GM19324 (cell line): Measurements from ENCODE around the gene PANX2.

Source experiments
- ATAC-seq: cut with Tn5 transposase; IDR thresholded peaks from one replicate; pipeline ENCODE4 v1.9.1; 2021; ENCODE audit warnings: mild to moderate bottlenecking, moderate library complexity; ENCODE audit not compliant: unreplicated experiment, low FRiP score

PANX2 gene

GRCh38 chr22:50169774-50170341 lies 673 bp upstream of the PANX2 start:
- ATAC-seq: no peak

DNA sequence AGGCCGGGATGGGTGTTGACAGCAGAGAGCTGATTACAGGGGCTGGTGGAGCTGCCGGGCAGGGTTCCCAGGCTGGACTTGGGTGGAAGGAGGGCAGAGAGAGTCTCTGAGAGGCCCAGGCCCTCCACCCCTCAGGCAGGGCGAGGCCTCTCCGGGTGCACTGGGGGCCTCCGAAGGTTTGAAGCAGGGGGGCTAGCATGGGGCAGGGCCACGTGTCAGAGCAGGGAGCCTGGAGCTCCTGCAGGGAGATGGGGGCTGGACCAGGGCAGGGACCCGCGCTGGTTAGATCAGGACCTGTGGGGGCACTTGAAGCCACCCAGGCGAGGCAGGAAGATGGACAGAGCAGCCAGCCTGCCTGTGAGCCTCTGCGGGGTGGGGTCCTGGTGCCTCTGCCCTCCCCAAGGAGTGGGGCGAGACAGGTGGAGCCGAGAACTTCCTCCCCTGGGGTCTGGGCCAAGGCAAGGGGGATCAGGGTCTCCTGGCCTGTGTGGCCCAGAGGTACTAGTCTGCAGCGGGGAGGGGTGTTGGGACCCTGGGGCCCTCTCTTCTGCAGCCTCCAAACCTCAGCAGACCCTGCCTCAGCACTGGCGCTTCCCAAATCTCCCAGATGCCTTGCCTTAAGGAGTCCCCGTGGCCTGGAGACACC lies 911 bp downstream of the PANX2 start:
- no peak for ATAC-seq

- no peak for ATAC-seq
Measured at GRCh38 chr22:50171965-50172421, 1.5 kb downstream of the PANX2 start.

DNA sequence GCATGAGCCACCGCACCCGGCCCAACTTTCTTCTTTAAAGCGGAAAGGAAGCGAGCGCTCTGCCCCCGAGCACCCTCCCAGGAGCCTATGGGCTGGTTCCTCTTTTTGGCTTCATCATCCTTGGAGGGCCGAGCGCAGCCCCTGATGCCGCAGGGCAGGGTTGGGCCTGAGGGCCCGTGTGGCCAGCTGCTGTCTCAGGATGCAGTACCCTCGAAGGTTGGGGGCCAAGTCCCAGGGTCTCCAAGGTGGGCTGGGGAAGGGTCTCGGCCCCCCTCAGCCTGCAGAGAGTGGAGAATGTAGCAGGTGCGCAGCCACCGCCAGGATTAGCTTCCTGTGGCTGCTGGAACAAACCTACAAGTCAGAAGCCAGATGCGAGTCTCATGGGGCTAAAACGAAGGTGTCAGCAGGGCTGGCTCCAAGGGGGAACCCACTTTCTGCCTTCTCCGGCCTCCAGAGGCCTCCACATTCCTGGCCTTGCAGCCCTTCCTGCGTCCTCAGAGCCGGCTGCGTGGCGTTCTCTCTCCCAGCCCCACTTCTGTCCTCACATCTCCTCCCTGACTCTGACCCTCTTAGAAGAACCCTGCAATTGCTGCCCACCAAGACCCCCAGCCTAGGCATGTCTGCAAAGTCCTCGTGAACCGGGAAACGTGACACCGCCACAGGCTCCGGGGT lies 2.9 kb downstream of the PANX2 start:
- no peak for ATAC-seq

GRCh38 chr22:50173983-50174355 lies 3.4 kb downstream of the PANX2 start:
- ATAC-seq: no peak

GRCh38 chr22:50174382-50175190 lies 4.1 kb downstream of the PANX2 start:
- ATAC-seq: no peak

DNA sequence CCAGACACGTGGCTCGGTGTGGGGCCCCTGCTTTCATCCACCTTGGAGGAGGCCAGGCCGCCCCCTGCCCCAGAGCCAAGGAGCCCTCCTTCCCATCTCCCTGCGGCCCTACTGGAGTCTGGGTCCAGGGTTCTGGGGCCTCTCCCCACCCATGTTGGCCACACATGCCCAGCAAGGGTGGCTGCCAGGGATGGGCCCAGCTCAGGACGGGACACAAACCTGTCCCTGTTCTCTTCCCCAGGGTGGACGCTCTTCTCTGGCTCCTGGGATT lies 4.6 kb downstream of the PANX2 start:
- no peak for ATAC-seq

GRCh38 chr22:50175921-50176849 lies 5.7 kb downstream of the PANX2 start:
- no peak for ATAC-seq

DNA sequence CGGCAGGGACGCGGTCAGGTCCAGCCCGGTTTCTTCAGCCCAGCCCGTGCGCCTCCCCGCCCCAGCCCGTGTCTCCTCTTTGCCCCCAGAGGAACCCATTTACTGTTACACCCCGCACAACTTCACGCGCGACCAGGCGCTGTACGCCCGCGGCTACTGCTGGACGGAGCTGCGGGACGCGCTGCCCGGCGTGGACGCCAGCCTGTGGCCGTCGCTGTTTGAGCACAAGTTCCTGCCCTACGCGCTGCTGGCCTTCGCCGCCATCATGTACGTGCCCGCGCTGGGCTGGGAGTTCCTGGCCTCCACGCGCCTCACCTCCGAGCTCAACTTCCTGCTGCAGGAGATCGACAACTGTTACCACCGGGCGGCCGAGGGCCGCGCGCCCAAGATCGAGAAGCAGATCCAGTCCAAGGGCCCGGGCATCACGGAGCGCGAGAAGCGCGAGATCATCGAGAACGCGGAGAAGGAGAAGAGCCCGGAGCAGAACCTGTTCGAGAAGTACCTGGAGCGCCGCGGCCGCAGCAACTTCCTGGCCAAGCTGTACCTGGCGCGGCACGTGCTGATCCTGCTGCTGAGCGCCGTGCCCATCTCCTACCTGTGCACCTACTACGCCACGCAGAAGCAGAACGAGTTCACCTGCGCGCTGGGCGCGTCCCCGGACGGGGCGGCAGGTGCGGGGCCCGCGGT lies 6.5 kb downstream of the PANX2 start:
- ATAC-seq: no peak

- ATAC-seq: no peak
Measured at GRCh38 chr22:50177537-50178470, 7.3 kb downstream of the PANX2 start.

GRCh38 chr22:50178471-50178864 lies 7.9 kb downstream of the PANX2 start:
- ATAC-seq: no peak

DNA sequence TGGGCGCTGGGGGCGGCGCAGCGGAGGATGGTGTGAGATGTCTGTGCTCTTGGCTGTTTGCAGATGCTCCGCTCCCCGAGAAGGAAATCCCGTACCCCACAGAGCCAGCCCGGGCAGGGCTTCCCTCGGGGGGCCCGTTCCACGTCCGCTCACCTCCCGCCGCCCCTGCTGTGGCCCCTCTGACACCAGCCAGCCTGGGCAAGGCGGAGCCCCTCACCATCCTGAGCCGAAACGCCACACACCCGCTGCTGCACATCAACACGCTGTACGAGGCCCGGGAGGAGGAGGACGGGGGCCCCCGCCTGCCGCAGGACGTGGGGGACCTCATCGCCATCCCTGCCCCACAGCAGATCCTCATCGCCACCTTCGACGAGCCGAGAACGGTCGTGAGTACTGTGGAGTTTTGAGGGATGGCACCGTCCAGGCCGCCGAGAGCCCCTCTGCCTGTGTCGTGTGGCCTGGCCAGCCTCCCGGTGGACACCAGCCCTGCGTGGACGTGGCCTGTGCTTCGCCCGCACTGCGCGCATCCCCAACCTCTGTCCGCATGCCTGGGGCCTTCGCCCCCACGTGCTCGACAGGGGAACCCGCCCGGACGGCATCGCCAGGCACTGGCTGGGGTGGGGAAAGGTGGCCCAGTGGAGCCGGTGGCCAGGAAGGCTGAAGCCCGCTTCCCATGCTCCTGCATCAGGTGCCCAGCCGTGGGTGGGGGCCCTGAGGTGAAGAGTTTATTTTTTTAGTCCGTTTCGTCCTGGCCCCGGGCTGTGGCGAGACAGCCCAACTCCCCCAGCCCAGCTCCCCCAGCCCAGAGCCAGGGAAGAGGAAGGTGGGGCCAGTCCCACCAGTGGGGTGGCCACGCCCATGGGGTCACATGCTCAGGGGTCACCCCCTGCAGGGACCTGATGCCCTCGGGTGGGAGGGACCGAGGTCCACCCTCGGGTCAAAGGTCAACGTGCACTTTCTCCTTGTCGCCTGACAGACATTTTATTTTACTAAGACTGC lies 8.6 kb downstream of the PANX2 start:
- ATAC-seq: no peak

- no peak for ATAC-seq
Measured at GRCh38 chr22:50179937-50180726, 9.6 kb downstream of the PANX2 start.

DNA sequence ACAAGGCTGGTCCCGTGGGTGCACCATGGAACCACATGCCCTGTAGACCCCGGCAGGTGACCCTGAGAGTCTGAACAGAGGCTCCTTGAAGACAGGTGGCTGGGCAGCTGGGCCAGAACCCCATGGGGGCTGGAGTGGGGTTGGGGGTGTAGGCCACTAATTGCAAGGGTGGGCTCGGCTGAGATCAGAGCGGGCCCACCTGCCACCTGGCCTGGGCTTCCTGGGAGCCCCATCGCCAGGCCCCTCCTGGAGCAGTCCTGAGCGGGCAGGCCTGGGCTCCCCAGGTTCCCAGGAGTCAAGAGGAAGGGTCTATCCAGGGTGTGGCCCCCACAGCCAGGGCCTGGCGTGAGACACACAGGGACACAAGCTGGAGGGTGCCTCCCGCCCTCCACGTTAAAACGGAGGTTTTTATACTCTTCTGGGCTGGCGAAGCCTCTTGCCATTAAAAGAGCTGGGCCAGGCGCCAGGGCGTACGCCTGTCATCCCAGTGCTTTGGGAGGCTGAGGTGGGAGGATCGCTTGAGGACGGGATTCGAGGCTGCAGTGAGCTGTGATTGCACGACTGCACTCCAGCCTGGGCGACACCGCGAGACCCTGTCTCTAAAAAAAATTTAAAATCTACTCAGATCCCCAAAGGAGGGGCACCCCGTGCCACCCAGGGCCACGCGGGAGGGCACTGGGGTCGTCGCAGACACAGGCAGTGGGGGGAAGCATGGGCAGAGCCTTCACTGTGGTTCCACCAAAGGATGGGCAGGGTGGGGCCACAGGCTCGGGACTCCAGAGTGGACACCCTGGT lies 10.4 kb downstream of the PANX2 start:
- ATAC-seq: no peak

DNA sequence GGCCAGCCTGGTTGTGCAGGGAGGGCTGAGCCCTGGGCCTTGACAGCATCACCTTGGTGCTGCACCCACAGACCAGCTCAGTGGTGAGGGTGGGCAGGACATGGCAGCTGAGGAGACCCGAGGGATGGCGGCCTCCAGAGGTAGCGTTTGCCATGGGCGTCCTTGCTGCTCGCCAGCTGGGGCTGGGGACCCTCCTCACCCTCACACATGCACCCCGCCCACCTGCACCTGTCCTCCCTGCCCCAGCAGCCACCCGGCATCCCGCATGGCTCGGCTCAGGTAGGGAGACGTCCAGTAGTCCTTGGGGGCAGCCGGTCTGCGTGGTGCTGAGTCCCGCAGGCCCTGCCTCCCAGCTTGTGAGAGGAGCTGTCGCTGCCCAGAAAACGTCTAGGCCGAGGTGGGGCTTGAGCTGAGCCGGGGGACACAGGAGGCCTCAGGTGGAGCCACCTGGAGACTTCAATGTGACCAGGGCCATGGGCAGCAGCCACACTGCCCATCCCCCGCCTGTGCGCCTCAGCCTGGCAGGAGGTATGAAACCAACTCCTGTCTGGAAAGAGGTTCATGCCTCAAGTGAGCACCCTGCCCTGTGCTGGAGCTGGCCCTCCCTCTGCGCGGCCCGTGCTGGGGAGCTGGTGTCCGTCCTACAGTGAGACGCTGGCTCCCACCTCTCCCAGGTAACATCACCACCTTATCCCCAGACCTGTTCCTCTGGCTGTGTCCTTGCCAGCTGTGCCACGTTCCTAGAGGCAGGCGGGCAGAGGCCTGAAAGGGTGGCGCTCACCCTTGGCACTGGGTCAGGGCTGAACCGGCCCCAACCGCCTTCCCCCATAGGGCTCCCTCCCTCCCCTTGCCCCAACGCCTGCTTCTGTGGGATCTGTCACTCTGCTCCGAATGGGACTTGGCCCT lies 11.9 kb downstream of the PANX2 start:
- ATAC-seq: no peak
